ENCODE data around the gene FGFR3.

FGFR3 gene

DNA sequence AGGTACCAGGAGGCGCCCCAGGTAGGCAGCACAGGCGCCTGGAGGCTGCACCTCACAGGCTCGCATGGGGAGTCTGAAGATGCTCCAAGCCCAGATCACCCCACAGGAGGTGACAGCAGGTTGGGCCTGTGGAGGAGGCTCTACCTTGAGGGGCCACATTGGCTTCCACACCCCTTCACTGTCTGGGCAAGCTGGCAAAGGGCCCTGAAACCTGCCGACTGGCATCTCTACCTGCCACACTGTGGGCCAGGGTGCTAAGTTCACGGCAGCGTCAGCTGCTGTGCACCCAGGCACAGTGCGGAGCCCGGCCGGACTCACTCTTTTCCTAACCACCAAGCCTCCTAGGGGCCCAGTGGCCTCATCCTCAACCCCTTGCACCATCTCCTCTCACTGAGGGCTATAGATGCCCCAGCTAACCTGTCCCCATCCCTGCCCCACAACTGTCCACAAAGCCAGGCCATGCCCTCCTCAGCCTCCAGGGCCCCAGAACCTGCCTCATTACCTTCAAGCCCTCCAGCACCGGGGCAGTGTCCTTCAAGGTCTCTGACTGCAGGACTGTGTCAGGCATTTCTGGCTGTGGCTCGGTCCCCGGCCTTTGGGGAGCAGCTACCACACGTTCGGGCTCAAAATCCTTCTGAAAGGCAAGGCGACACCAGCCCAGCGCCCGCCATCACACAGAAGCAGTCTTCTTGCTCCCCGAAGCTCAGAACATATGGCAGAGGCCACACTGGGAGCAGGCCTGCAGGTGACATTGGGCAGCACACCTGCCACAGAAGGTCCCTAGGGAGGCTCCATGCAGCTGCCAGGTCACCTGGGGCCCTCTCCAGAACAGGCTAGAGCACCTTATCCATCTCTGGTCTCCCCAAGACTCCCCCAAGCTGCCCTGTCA, 28.8 kb downstream of the FGFR3 start:
- TF ChIP-seq, protein P1, sequence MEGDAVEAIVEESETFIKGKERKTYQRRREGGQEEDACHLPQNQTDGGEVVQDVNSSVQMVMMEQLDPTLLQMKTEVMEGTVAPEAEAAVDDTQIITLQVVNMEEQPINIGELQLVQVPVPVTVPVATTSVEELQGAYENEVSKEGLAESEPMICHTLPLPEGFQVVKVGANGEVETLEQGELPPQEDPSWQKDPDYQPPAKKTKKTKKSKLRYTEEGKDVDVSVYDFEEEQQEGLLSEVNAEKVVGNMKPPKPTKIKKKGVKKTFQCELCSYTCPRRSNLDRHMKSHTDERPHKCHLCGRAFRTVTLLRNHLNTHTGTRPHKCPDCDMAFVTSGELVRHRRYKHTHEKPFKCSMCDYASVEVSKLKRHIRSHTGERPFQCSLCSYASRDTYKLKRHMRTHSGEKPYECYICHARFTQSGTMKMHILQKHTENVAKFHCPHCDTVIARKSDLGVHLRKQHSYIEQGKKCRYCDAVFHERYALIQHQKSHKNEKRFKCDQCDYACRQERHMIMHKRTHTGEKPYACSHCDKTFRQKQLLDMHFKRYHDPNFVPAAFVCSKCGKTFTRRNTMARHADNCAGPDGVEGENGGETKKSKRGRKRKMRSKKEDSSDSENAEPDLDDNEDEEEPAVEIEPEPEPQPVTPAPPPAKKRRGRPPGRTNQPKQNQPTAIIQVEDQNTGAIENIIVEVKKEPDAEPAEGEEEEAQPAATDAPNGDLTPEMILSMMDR (IDR thresholded peaks at IDR 0.05; ENCODE audit: extremely low read depth, insufficient read depth, missing control alignments), result no peak
- in situ Hi-C loops (cut with MboI; ENCODE audit: low pct_unique_long_range_greater_than_20kb, low sequenced_read_pairs, unreplicated experiment), result no loop called here
- DNase-seq (ENCODE audit: low spot score), result no peak

DNA sequence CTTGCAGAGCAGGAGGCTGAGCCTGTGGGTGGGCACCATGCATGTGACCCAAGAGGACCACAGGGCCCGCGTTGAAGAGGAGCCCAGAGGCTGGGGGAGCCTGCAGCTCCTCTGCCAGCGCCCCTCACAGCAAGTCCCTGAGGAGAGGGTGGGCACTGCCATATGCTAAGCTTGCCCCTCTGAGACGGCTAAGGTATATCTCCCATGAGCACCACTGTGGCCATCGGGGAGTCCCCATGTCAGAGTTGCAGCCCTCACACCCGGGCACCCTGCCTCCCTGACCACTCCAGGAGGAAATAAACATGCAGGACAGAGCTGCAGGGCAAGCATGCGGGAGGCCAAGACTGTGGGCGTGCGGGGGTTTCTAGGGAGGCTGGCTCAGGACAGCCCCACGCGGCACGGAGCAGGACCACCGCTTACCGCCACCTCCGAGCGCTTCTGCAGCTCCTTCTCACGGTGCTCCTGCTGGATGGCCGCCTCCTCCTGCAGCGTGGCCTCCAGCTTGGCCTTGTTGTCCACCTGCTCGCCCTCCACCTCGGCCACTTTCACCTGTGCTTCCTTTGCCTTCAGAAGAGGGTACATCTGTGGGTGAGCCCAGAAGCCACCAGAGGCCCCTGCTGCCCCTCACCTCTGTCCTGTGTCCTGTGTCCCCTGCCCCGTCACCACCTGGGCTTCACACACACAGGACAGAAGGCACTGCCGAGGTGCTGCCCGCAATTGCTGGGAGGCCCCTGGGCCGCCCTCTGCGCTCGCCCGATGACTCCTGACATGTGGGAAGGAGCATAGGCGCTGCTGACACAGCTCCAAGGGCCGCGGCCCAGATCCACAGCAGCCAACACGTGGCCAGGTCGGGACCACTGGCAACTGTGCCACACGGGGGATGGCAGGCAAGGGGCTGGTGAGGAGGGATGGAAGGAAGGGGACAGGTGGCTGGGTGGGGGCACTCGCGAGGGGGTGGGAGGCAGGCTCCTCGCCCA, 29.8 kb downstream of the FGFR3 start:
- TF ChIP-seq, protein P1 (IDR thresholded peaks at IDR 0.05; ENCODE audit: extremely low read depth, insufficient read depth, missing control alignments), result no peak
- in situ Hi-C loops (cut with MboI; ENCODE audit: low pct_unique_long_range_greater_than_20kb, low sequenced_read_pairs, unreplicated experiment), result no loop called here
- no peak for DNase-seq (ENCODE audit: low spot score)

DNA sequence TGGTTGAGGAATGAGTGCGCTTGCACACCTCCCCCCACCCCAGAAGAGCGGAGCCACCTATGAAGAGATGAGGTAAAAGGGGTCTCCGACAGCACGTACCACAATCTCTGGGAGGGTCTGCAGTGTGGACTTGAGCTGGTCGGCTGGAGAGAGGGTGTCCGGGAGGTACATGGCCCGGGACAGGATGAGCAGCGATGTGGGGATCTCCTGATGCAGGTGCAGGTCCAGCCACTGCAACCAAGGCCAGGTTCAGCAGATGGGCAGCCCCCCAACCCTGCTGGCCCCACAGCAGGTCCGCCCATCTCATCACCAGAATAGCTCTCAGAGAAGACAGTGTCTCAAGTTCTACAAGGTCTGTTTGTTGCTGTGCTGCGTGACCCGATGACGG, 30.4 kb downstream of the FGFR3 start:
- no peak for DNase-seq (ENCODE audit: low spot score)
- in situ Hi-C loops (cut with MboI; ENCODE audit: low pct_unique_long_range_greater_than_20kb, low sequenced_read_pairs, unreplicated experiment), result no loop called here
- TF ChIP-seq, protein P1 (IDR thresholded peaks at IDR 0.05; ENCODE audit: extremely low read depth, insufficient read depth, missing control alignments), result no peak

DNA sequence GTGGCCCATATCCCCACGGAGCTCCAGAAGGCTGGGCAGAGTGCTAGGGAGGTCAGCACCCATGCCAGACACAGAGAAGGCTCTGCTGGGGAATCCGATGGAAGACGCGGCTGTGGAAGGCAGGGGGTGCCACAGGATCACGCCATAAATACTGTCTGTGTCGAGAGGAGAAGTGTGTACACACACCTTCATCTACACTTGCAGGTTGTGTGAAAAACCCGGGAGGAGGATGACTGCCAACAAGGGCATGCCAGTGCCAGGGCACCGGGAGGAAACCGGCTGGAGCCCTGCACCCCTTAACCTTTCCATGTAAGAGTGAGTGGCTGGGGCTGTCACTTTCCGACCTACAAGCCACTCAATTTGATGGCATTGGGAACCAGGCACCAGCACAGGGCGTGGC, 31.7 kb downstream of the FGFR3 start:
- TF ChIP-seq, protein P1 (IDR thresholded peaks at IDR 0.05; ENCODE audit: extremely low read depth, insufficient read depth, missing control alignments), result no peak
- no peak for DNase-seq (ENCODE audit: low spot score)
- in situ Hi-C loops (cut with MboI; ENCODE audit: low pct_unique_long_range_greater_than_20kb, low sequenced_read_pairs, unreplicated experiment), result no loop called here

DNA sequence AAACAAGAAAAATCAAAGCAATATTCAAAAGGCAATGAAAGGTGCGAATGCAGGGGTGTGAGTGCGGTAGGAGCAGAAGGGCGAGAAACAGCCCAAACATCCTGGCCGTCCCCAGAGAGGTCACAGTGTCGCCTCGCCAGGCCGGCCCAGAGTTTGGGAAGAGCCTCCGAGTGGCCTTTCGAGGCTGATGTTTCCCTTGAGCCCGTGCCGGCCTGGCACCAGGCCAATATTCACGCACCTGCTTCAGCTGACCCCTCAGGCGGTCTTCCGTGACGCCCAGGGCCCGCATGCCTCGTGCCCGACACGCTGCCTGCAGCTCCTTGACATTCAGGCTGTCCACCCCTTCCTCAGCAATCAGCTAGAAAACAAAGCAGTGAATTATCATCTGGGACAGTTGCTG, 32.2 kb downstream of the FGFR3 start:
- TF ChIP-seq, protein P1 (IDR thresholded peaks at IDR 0.05; ENCODE audit: extremely low read depth, insufficient read depth, missing control alignments), result no peak
- no peak for DNase-seq (ENCODE audit: low spot score)

DNA sequence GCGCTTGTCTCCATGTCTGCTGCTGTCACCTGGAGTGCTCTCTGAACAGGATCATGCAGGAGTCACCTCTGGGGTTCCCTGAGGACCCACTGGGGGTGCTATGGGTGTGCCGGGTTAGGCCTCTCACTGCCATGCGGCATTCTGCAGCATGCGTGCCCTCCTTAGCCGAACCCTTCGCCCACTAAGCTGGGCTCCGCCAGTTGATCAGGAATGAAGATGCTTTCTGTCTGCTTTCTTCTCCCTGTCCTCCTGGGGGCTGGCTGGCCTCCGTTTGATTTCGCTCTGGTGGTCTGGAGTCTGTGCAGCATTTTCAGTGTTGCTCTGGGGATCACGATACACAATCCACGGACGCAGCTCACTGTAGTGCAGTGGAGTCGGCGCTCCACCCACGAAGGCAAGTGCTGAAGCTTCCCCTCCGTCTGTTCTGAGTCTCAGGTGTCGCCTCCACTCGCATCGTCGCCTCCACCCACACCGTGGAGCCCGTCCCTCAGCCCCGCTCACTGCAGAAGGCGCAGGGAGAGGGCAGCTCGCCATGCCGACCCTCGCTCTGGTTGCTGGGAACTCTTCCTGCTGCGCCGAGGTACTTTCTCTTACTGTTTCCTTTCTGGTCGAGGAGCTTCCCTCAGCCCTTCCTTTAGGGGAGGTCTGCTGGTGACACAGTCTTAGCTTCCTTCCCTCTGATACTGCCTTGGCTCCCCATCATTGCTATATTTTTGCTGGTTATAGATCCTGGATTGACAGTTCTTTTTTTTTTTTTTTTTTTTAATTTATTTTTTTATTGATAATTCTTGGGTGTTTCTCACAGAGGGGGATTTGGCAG, 33.6 kb downstream of the FGFR3 start:
- no peak for DNase-seq (ENCODE audit: low spot score)
- in situ Hi-C loops (cut with MboI; ENCODE audit: low pct_unique_long_range_greater_than_20kb, low sequenced_read_pairs, unreplicated experiment), result no loop called here
- TF ChIP-seq, protein P1 (IDR thresholded peaks at IDR 0.05; ENCODE audit: extremely low read depth, insufficient read depth, missing control alignments), result no peak

More for the DNA sequence above, 32.2 kb downstream of the FGFR3 start:
- in situ Hi-C loops (cut with MboI; ENCODE audit: low pct_unique_long_range_greater_than_20kb, low sequenced_read_pairs, unreplicated experiment), result no loop called here

Data from GM13977 (cell line).